GM18502 (cell line): Measurements from ENCODE around the gene OR6C2.
"Not testable (repeated sequence)": the region's sequence is repeated elsewhere in the genome, so short reads cannot be mapped to it uniquely, and the experiment has no call there.

ENCODE experiments used
- ATAC-seq: cut with Tn5 transposase; IDR thresholded peaks from one replicate; pipeline ENCODE4 v1.9.1; 2021; ENCODE audit warnings: mild to moderate bottlenecking; ENCODE audit not compliant: unreplicated experiment, poor library complexity

OR6C2 gene

DNA sequence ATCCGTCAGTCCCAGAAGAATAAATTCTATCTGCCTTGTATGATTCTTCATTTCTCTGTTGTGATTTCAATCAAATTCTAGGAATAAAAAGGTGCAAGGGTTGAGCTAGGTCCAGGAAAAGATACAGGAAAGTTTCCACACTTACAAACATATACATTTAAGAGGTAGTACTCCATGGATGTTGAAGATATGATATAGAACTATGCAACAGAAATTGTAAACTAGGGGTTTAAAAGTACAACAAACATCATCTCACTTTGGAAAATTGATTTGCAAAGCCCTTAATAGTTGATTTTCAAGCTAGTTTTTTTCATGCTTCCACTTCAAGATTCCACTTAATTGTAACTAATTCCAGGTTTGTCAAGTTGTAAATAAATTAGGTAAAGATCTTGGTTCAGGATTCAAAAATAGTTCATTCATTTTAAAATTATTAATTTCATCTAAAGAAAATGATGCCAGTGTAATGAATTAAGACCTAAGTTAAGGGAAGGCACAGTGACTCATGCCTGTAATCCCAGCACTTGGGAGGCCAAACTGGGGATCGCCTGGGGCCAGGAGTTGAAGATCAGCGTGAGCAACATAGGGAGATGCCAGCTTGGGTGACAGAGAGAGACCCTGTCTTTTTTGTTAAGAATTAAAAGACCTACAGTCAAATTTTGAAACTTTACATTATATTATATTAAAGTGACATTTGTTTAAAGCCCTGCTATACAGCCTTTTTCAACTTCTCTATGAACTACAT is 26.4 kb downstream of the OR6C2 start, which contains the start of gene OR6C70:
Gene OR6C70 (minus strand): TSS at position 51 of the 742 bp plus-strand sequence. CDS start 0 bp downstream, at position 51.
- ATAC-seq: no peak

DNA sequence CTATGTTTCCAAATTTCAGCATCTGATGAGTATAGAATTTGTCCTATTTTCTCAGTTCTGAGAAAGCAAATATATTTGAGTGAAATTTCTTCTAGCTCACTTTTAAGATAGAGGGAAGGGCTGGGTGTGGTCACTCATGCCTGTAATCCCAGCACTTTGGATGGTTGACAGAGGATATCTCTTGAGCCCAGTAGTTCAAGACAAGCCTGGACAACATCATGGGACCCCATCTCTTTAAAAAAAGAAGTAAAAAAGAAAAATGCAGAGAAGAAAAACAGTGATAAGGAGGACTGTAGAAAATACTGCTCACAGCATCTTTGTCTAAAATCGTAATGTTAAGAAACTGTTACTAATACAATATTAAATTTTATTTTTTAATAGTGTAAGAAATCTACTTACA is 28.4 kb downstream of the OR6C2 start:
- no peak for ATAC-seq

DNA sequence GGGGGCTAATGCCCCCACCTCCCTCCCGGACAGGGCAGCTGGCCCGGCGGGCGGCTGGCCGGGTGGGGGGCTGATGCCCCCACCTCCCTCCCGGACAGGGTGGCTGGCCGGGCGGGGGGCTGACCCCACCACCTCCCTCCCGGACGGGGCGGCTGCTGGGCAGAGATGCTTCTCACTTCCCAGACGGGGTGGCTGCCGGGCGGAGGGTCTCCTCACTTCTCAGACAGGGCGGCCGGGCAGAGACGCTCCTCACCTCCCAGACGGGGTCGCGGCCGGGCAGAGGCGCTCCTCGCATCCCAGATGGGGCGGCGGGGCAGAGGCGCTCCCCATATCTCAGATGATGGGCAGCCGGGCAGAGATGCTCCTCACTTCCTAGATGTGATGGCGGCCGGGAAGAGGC is 35.3 kb downstream of the OR6C2 start:
- ATAC-seq: not testable (repeated sequence)

DNA sequence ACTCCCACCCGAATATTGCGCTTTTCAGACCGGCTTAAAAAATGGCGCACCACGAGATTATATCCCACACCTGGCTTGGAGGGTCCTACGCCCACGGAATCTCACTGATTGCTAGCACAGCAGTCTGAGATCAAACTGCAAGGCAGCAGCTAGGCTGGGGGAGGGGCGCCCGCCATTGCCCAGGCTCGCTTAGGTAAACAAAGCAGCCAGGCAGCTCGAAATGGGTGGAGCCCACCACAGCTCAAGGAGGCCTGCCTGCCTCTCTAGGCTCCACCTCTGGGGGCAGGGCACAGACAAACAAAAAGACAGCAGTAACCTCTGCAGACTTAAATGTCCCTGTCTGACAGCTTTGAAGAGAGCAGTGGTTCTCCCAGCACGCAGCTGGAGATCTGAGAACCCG is 40.4 kb downstream of the OR6C2 start:
- not testable (repeated sequence) for ATAC-seq

- no peak for ATAC-seq
Observed at GRCh38 chr12:55492078-55492477, 48.2 kb downstream of the OR6C2 start, which contains the start of gene OR6C68. Gene OR6C68 (plus strand): TSS chr12:55492378. CDS start chr12:55492378, 0 bp downstream.

- no peak for ATAC-seq
Observed at GRCh38 chr12:55495490-55495889, 51.6 kb downstream of the OR6C2 start.

GRCh38 chr12:55499231-55499630 is 55.4 kb downstream of the OR6C2 start:
- ATAC-seq: no peak

GRCh38 chr12:55499810-55500252 is 56.0 kb downstream of the OR6C2 start:
- no peak for ATAC-seq

- ATAC-seq: no peak
Observed at GRCh38 chr12:55501601-55502000, 57.7 kb downstream of the OR6C2 start.
